Right ventricle myocardium superior (tissue), 1 donor: Measurements from ENCODE around the gene TRPC4. TPM values are rescaled to one million over a fixed set of nuclear protein-coding genes. Genes with fewer than 3 reads are reported as not detected.

Experiments
- ATAC-seq: fragments of 200-7000 bp; cut with Tn5 transposase; one replicate; pipeline ENCODE4 v1.9.1; 2020; ENCODE audit warnings: mild to moderate bottlenecking; ENCODE audit not compliant: poor library complexity
- DNase-seq: peaks from one replicate; pipeline ENCODE4 v3.0.0-alpha.2; 2020
- intact Hi-C: fragments of 100-400 bp; cut with DNase I; formaldehyde crosslinking; loops from one replicate; pipeline ENCODE4 v1.11.2; 2022
- total RNA-seq: library from RNA; stranded (reverse); fragmentation: NEBNext Ultra II Directional; extraction: Animal tissue kit (Norgen Biotek cat#: 25700); gene quantifications from one replicate; pipeline ENCODE4 v1.2.1, GENCODE V29; 2021
- donor health status: DM: no; HTN: yes; CAD: no; lungs with severe emphysema.

The TRPC4 gene
- total RNA-seq, 1 donor from 2014 or later: 2.3 TPM

GRCh38 chr13:37636701-37637100, 232.9 kb downstream of the TRPC4 start:
- ATAC-seq (no peak), DNase-seq (no peak)
- intact Hi-C loops: no loop called here

DNA sequence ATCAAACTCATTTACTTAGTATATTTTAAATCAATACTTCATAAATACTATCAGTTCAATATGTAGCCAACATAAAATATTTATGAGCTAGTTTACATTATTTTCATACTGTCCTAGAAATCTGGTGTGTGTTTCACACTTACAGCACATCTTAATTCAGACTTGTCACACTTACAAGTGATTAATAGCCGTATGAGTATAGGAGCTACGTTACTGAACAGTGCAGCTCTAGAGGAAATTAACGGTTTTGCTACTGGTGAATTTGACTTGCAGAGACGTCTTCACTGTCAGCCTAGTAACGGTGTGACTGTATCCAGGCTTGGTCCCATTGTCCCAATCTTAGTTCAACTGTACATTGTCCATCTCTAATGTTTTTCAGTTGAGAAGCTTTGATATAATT, 237.3 kb downstream of the TRPC4 start:
- intact Hi-C loops: no loop called here
- ATAC-seq (no peak), DNase-seq (no peak)

GRCh38 chr13:37627428-37627827, 242.1 kb downstream of the TRPC4 start:
- intact Hi-C loops: no loop called here
- no peak for ATAC-seq
- DNase-seq: no peak

- ATAC-seq: no peak
- no peak for DNase-seq
- intact Hi-C loops: no loop called here
Measured at GRCh38 chr13:37621811-37622361, 247.7 kb downstream of the TRPC4 start.

DNA sequence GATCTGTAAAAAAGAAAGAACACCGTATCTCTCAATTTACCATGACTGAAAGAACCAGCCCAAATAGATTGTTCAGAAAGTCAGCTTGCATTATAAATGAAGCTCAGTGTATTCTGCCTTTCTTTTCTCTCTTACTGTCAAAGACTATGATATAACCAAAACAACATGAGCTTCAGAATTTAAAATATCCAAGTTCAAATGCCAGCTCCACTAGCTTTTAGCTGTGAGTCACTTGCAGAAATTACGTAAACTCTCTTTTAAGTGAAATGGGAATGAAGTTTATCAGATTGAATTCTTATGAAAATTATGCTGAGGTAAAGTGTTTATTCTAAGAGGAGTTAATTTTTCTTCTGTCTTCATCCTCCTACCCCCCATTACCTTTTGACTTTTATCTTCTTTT, 251.0 kb downstream of the TRPC4 start:
- ATAC-seq: no peak
- DNase-seq: no peak
- intact Hi-C loops: no loop called here

- no peak for DNase-seq
- no peak for ATAC-seq
- intact Hi-C loops: no loop called here
Measured at GRCh38 chr13:37617173-37617572, 252.4 kb downstream of the TRPC4 start.

DNA sequence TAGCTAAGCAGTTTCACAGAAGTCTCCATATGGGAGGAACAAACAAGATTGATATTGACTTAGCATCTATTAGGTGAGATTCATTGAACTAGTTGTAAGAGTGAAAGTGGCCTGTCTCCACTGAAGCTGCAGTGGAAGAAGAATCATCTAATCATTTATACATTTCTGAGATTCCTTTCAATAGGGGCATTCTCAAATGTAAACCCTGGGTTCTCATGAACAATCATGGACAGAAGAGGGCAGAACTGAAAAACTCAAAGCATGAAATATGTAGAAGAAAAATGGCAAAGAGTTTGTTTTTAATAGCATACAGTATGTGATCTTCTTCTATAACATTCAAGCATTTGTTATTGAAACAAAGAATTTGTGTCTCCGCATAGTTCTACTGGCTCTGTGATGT, 253.4 kb downstream of the TRPC4 start:
- ATAC-seq (no peak), DNase-seq (no peak)
- intact Hi-C loops: no loop called here

- intact Hi-C loops: no loop called here
- ATAC-seq (no peak), DNase-seq (no peak)
Measured at GRCh38 chr13:37615276-37615675, 254.3 kb downstream of the TRPC4 start.

DNA sequence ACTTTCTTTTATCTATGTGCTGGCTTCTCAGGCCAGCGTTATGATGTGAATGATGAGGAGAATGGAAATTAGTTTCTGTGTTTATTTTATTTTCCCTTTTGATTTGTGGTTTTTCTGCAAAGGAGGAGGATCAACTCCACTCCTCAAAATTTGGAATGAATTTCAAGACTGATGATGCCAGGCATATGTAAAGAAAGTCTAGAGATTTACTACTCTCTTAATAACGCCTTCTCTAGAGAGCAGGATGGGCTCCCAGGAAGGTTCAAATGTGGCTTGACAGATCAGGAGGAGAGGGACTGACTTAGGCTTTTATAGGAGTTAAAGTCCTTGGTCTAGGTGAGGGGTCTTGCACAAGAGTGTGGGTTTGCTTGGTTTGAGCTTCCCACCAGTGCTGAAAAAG, 255.9 kb downstream of the TRPC4 start:
- DNase-seq (no peak), ATAC-seq (no peak)
- intact Hi-C loops: no loop called here

GRCh38 chr13:37613236-37613635, 256.3 kb downstream of the TRPC4 start:
- DNase-seq: no peak
- no peak for ATAC-seq
- intact Hi-C loops: no loop called here

DNA sequence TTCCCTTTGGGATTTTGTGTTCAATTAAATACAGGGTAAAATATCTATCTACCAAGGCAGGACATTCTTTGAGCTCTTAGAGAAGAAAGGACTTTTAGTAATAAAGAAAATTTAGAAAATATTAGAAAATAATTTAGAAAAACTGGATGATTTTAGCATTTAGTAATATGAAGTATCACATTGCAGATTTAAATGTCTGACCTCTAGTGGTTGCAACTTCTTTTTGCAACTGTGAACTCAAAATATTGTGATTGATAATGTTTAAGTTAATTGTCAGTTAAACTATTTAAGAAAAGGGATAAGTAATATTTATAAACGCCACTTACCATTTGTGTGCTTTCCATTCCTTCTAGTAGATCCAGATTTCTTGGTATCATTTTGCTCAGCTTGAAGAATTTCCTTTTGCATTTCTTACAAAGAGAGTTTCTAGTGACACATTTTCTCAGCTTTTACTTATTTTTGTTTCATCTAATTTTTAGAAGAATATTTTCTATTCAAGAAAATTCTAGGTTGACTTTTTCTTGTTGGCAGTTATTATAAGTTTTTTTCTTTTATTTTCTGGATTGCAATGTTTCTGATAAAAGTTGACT, 260.7 kb downstream of the TRPC4 start:
- intact Hi-C loops: loop anchor here (5.0 to 10.0 kb wide), 2 partner anchors 512 to 534 kb away; no protein-coding TSS in a partner anchor
- DNase-seq (no peak), ATAC-seq (no peak)

DNA sequence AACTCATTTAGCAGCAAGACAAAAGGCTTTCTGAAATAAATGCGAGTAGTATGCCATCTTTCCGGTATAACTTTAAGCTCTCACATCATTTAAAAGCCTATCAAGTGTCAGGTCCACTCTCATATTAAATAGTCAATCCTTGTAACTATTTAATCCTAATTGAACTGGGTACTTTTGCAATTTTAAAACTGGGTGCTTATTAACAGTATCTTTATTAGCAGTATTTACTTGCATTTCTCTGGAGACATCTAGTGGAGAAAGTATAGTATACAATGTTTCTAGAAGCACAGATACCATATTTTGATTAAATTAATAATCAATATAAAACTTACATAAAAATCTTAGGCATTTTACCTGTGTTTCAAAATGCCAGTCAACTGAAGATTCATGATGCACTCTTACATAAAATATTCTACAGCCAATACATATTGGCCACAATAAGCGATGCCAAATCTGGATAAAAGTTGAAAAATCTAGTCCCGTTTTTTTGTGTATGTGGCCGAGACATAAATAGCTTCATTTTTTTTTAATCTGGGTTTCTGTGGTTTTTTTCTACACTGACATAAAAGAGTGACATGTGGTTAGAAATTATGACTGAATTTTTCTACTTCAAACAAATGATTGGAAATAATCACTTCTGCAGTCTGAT, 266.7 kb downstream of the TRPC4 start:
- DNase-seq (no peak), ATAC-seq (no peak)
- intact Hi-C loops: loop anchor here (2.0 to 10.0 kb wide), 2 partner anchors 494 to 528 kb away; no protein-coding TSS in a partner anchor

DNA sequence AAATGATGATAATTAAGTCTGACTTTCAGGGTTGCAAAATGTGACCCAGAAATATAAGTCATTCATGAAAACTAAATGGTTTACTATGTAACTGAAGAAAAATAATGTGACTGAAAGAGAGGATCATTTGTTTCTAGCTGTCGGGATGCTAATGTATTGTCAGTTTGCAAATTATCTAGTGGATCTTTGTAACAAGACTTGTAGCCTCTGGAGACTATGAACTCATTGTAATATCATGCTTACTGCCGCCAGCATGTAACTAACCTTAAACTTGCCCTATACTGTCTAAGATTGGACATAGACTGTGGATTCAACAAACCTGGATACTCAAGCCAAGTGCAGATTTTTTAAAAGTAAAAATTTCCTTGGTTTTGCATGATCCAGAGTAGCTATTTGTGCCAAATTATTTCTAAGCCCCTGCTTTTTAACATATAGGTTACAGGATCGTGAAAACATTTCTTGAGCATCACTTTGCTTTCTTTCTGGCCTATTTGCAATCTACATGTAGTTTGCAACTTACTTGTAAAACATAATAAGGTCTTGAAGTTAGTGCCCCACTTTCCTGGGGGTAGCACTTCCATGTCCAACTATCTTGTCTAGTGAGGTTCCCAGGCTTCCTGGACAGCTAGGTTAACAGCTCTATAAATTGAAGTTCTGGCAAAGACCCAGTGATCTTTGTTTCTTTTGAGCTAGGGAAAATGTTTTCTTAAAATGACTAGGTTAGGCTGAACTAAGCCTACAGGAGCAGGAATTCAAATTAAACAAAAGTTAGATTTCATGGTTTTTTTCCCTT, 267.7 kb downstream of the TRPC4 start:
- DNase-seq (no peak), ATAC-seq (no peak)
- intact Hi-C loops: loop anchor here (2.0 to 10.0 kb wide), 2 partner anchors 493 to 527 kb away; no protein-coding TSS in a partner anchor

- intact Hi-C loops: no loop called here
- ATAC-seq (no peak), DNase-seq (no peak)
Measured at GRCh38 chr13:37599519-37599918, 270.1 kb downstream of the TRPC4 start.

GRCh38 chr13:37598597-37598996, 271.0 kb downstream of the TRPC4 start, which contains the start of gene POSTN:
TSS of gene POSTN (minus strand) at chr13:37598768. CDS start at chr13:37598726, 42 bp downstream.
- DNase-seq (no peak), ATAC-seq (no peak)
- intact Hi-C loops: no loop called here

GRCh38 chr13:37597477-37598025, 272.0 kb downstream of the TRPC4 start:
- ATAC-seq (no peak), DNase-seq (no peak)
- intact Hi-C loops: no loop called here

- DNase-seq (no peak), ATAC-seq (no peak)
- intact Hi-C loops: no loop called here
Measured at GRCh38 chr13:37596805-37597204, 272.8 kb downstream of the TRPC4 start.

GRCh38 chr13:37595162-37595561, 274.4 kb downstream of the TRPC4 start:
- DNase-seq: no peak
- ATAC-seq: no peak
- intact Hi-C loops: no loop called here

DNA sequence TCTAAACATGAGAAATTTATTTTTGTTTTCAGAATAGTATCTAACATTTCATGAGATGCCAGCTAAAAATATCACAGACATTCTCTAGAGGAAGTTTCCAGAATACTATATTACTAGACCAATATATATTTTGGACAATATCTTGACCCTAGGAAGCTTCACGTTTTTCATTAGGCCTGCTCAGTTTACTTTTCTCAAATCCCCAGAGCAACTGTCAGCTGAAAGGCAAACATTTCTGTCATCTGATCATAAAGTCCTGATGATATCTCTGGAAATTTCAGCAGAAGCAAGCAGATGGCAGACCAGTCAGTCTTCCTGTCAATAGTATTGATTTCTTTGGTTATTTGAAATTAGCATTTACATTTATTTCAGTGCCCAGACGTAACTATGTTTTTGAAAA, 275.0 kb downstream of the TRPC4 start:
- ATAC-seq: no peak
- intact Hi-C loops: no loop called here
- no peak for DNase-seq
